ENCODE measurements around the gene CFAP299.

CFAP299 gene

GRCh38 chr4:80302616-80303223, 32.8 kb upstream of the CFAP299 start:
- Histone ChIP-seq H3K27ac (ENCODE audit: low read length) (no peak overlapping the region), H3K27me3 (replicated peaks; ENCODE audit: insufficient read depth, low read length) (no peaks in the 10 kb centered on the region), H3K4me2 (ENCODE audit: low read depth, low read length) (no peak overlapping the region), H2AFZ (ENCODE audit: low read length) (no peak overlapping the region), H3K9me3 (replicated peaks; ENCODE audit: insufficient read depth, low read length) (no peaks in the 10 kb centered on the region), H3K4me3 (ENCODE audit: low read length) (no peak overlapping the region), H3K9me2 (replicated peaks; ENCODE audit: insufficient read depth, low read length) (no peaks in the 10 kb centered on the region), H3K9ac (ENCODE audit: low read length) (no peak overlapping the region), H3F3A (ENCODE audit: insufficient read depth, low read length) (no peaks in the 10 kb centered on the region), H4K20me1 (ENCODE audit: insufficient read depth, low read length) (no peaks in the 10 kb centered on the region), H3K4me1 (ENCODE audit: low read length) (no peaks in the 10 kb centered on the region), H3K36me3 (replicated peaks; ENCODE audit: insufficient read depth, low read length) (no peaks in the 10 kb centered on the region), H3K79me2 (ENCODE audit: low read length) (no peaks in the 10 kb centered on the region)
- DNase-seq = no peak
- TF ChIP-seq EZH2phosphoT487 (IDR thresholded peaks at IDR 0.05; ENCODE audit: low read length) (no peak), EZH2 (optimal IDR thresholded peaks at IDR 0.05; ENCODE audit: low read depth, low read length) (no peak)

- no peaks in the 10 kb centered on the region for H3K27me3 ChIP-seq (replicated peaks; ENCODE audit: insufficient read depth, low read length)
- TF ChIP-seq EZH2 (optimal IDR thresholded peaks at IDR 0.05; ENCODE audit: low read depth, low read length) (no peak), EZH2phosphoT487 (IDR thresholded peaks at IDR 0.05; ENCODE audit: low read length) (no peak), CTCF (IDR thresholded peaks at IDR 0.05; ENCODE audit: low read length) (no peak)
- no peaks in the 10 kb centered on the region for H3K9me3 ChIP-seq (replicated peaks; ENCODE audit: insufficient read depth, low read length)
- no peak overlapping the region for H3K9ac ChIP-seq (ENCODE audit: low read length)
- no peak overlapping the region for H3K27ac ChIP-seq (ENCODE audit: low read length)
- DNase-seq = no peak
- H4K20me1 ChIP-seq (ENCODE audit: insufficient read depth, low read length) = no peaks in the 10 kb centered on the region
- no peaks in the 10 kb centered on the region for H3K36me3 ChIP-seq (replicated peaks; ENCODE audit: insufficient read depth, low read length)
- H3F3A ChIP-seq (ENCODE audit: insufficient read depth, low read length) = no peaks in the 10 kb centered on the region
- H3K79me2 ChIP-seq (ENCODE audit: low read length) = no peaks in the 10 kb centered on the region
- H2AFZ ChIP-seq (ENCODE audit: low read length) = no peak overlapping the region
- H3K4me1 ChIP-seq (ENCODE audit: low read length) = no peaks in the 10 kb centered on the region
- no peaks in the 10 kb centered on the region for H3K9me2 ChIP-seq (replicated peaks; ENCODE audit: insufficient read depth, low read length)
- no peak overlapping the region for H3K4me2 ChIP-seq (ENCODE audit: low read depth, low read length)
- H3K4me3 ChIP-seq (ENCODE audit: low read length) = no peak overlapping the region
Observed at GRCh38 chr4:80305466-80305865, 30.1 kb upstream of the CFAP299 start.

GRCh38 chr4:80306260-80306659, 29.3 kb upstream of the CFAP299 start:
- Histone ChIP-seq H3K27me3 (replicated peaks; ENCODE audit: insufficient read depth, low read length) (no peaks in the 10 kb centered on the region), H3K4me2 (ENCODE audit: low read depth, low read length) (no peak overlapping the region), H4K20me1 (ENCODE audit: insufficient read depth, low read length) (no peaks in the 10 kb centered on the region), H3K36me3 (replicated peaks; ENCODE audit: insufficient read depth, low read length) (no peaks in the 10 kb centered on the region), H3K27ac (ENCODE audit: low read length) (no peak overlapping the region), H3K9me3 (replicated peaks; ENCODE audit: insufficient read depth, low read length) (no peaks in the 10 kb centered on the region), H3K4me3 (ENCODE audit: low read length) (no peak overlapping the region), H3F3A (ENCODE audit: insufficient read depth, low read length) (no peaks in the 10 kb centered on the region), H3K79me2 (ENCODE audit: low read length) (no peaks in the 10 kb centered on the region), H3K9ac (ENCODE audit: low read length) (no peak overlapping the region), H3K4me1 (ENCODE audit: low read length) (no peaks in the 10 kb centered on the region), H3K9me2 (replicated peaks; ENCODE audit: insufficient read depth, low read length) (no peaks in the 10 kb centered on the region), H2AFZ (ENCODE audit: low read length) (no peak overlapping the region)
- TF ChIP-seq EZH2phosphoT487 (IDR thresholded peaks at IDR 0.05; ENCODE audit: low read length) = no peak
- TF ChIP-seq CTCF (IDR thresholded peaks at IDR 0.05; ENCODE audit: low read length) = no peak
- TF ChIP-seq EZH2 (optimal IDR thresholded peaks at IDR 0.05; ENCODE audit: low read depth, low read length) = no peak
- DNase-seq = no peak

GRCh38 chr4:80307183-80307735, 28.3 kb upstream of the CFAP299 start:
- Histone ChIP-seq H3K79me2 (ENCODE audit: low read length) (no peaks in the 10 kb centered on the region), H3F3A (ENCODE audit: insufficient read depth, low read length) (no peaks in the 10 kb centered on the region), H3K36me3 (replicated peaks; ENCODE audit: insufficient read depth, low read length) (no peaks in the 10 kb centered on the region), H3K4me1 (ENCODE audit: low read length) (no peaks in the 10 kb centered on the region), H3K27me3 (replicated peaks; ENCODE audit: insufficient read depth, low read length) (no peaks in the 10 kb centered on the region), H2AFZ (ENCODE audit: low read length) (no peak overlapping the region), H3K27ac (ENCODE audit: low read length) (no peak overlapping the region), H3K9me2 (replicated peaks; ENCODE audit: insufficient read depth, low read length) (no peaks in the 10 kb centered on the region), H3K4me2 (ENCODE audit: low read depth, low read length) (no peak overlapping the region), H3K9me3 (replicated peaks; ENCODE audit: insufficient read depth, low read length) (no peaks in the 10 kb centered on the region), H3K9ac (ENCODE audit: low read length) (no peak overlapping the region), H4K20me1 (ENCODE audit: insufficient read depth, low read length) (no peaks in the 10 kb centered on the region), H3K4me3 (ENCODE audit: low read length) (no peak overlapping the region)
- DNase-seq = no peak
- TF ChIP-seq EZH2phosphoT487 (IDR thresholded peaks at IDR 0.05; ENCODE audit: low read length) = no peak
- TF ChIP-seq EZH2 (optimal IDR thresholded peaks at IDR 0.05; ENCODE audit: low read depth, low read length) = no peak

Data from MM.1S (cell line).